Measurements from ENCODE around the gene P3H1. TPM values are rescaled to one million over a fixed set of nuclear protein-coding genes. Genes with fewer than 3 reads are reported as not detected.
A peak's percentile ranks its signal among the peaks of the same experiment; 100 is the strongest.

Gene P3H1
- total RNA-seq, 1 experiment from 2014 or later: 32.9 TPM

GRCh38 chr1:42765832-42766740, 742 bp downstream of the P3H1 start:
- RAD21 ChIA-PET (ENCODE audit: low non-redundant PET in 1 of 2, low total read pairs in 2 of 2, uncharacterized antibody in 2 of 2, unreplicated experiment in 2 of 2): interaction anchor here (0.7 to 1.7 kb wide), 4 partner anchors 9 to 308 kb away, joined by 3 to 8 read pairs (median 4); partner anchors contain the start of gene ZNF691 (in 1 of the 2)
- Histone ChIP-seq H3K27me3 (ENCODE audit: insufficient read depth, low read length) (no peaks in the 10 kb centered on the region), H3K4me1 (ENCODE audit: control insufficient read depth in 1 of 2, insufficient read depth in 2 of 2, low read length in 2 of 2) (peaks cover 11 to 18% of the 10 kb centered on the region in 2 experiments; a peak in 3 of 4 replicates), H3K9me2 (ENCODE audit: insufficient read depth) (no peaks in the 10 kb centered on the region), H3K4me2 (ENCODE audit: low read length) (peak overlapping the region; percentile 77), H3K36me3 (ENCODE audit: control insufficient read depth in 1 of 2, insufficient read depth in 2 of 2, low read length in 2 of 2) (peaks cover 0 to 4% of the 10 kb centered on the region in 2 experiments; a peak in 2 of 4 replicates), H3K9me3 (ENCODE audit: control insufficient read depth in 1 of 2, insufficient read depth in 1 of 2, low read depth in 1 of 2, low read length in 2 of 2) (no peaks in the 10 kb centered on the region), H3K27ac (ENCODE audit: low read depth, low read length) (peak overlapping the region; percentile 70), H2AFZ (ENCODE audit: low read depth, low read length, poor library complexity, severe bottlenecking) (peak overlapping the region; percentile 60), H3K9ac (ENCODE audit: low read length) (peak overlapping the region; percentile 81), H4K20me1 (ENCODE audit: insufficient read depth) (no peaks in the 10 kb centered on the region; the same call in 1 of the 2 replicates), H3K4me3 (replicated peaks in 1 of 2; ENCODE audit: low read depth in 1 of 2, low read length in 2 of 2) (peak overlapping the region; percentile 76 to 84), H3K79me2 (ENCODE audit: insufficient read depth, low read length) (peaks cover 19% of the 10 kb centered on the region)
- TF ChIP-seq SIN3A (IDR thresholded peaks at IDR 0.05; ENCODE audit: low read depth): no peak
- TF ChIP-seq ZFX (IDR thresholded peaks at IDR 0.05): 0 out of 2 replicates have a peak, but pooled peaks have one; percentile 75
- TF ChIP-seq, protein P1, sequence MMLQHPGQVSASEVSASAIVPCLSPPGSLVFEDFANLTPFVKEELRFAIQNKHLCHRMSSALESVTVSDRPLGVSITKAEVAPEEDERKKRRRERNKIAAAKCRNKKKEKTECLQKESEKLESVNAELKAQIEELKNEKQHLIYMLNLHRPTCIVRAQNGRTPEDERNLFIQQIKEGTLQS (IDR thresholded peaks at IDR 0.05): no peak
- peak in 2 of 3 experiments; percentile 63 to 68; a peak in 4 of 6 replicates for TF ChIP-seq CTCF (IDR thresholded peaks at IDR 0.05 in 2 of 3, conservative IDR thresholded peaks at IDR 0.05 in 1 of 3; ENCODE audit: borderline replicate concordance in 1 of 3, insufficient read depth in 1 of 3, low read depth in 2 of 3, low read length in 2 of 3)
- no peak for TF ChIP-seq YY1 (IDR thresholded peaks at IDR 0.05; ENCODE audit: extremely low read depth, insufficient replicate concordance, low read depth, low read length)
- TF ChIP-seq ELF1 (IDR thresholded peaks at IDR 0.05; ENCODE audit: borderline replicate concordance, low read depth): no peak
- no peak for TF ChIP-seq FOSL1 (IDR thresholded peaks at IDR 0.05; ENCODE audit: low read depth)
- peak; percentile 41; the same call in 1 of the 2 replicates for TF ChIP-seq RAD21 (IDR thresholded peaks at IDR 0.05; ENCODE audit: low read depth)
- TF ChIP-seq MAX (IDR thresholded peaks at IDR 0.05): peak; percentile 27; the same call in 1 of the 2 replicates
- no peak for TF ChIP-seq EGR1 (IDR thresholded peaks at IDR 0.05; ENCODE audit: low read depth)
- no peak for TF ChIP-seq TCF7L2 (IDR thresholded peaks at IDR 0.05; ENCODE audit: borderline replicate concordance, extremely low read depth, insufficient read depth, insufficient read length)
- TF ChIP-seq POLR2AphosphoS5 (IDR thresholded peaks at IDR 0.05; ENCODE audit: low read depth, low read length): peak; percentile 37; the same call in 1 of the 2 replicates
- ATAC-seq (peak; percentile 33), DNase-seq (ENCODE audit: low read depth, low spot score) (peak; percentile 40)
- intact Hi-C loops (cut with micrococcal nuclease): loop anchor here (10.0 kb wide), 1 partner anchor 1421 kb away; no protein-coding TSS in a partner anchor
- BruUV-seq (replicated peaks): no TSS peak
- POLR2A ChIA-PET: interaction anchor here (1.0 to 1.9 kb wide), 3 partner anchors 12 to 108 kb away, joined by 4 to 5 read pairs (median 4); partner anchors contain the start of genes PPIH and YBX1
- CTCF ChIA-PET: interaction anchor here (0.7 to 3.4 kb wide), 12 partner anchors 8 to 1445 kb away, joined by 3 to 25 read pairs (median 5); partner anchors contain the start of gene ZNF691

Data from HCT116 (cell line).